ENCODE measurements around the gene NEXN.
"Not testable (repeated sequence)": the region's sequence is repeated elsewhere in the genome, so short reads cannot be mapped to it uniquely, and the experiment has no call there.

The NEXN gene

DNA sequence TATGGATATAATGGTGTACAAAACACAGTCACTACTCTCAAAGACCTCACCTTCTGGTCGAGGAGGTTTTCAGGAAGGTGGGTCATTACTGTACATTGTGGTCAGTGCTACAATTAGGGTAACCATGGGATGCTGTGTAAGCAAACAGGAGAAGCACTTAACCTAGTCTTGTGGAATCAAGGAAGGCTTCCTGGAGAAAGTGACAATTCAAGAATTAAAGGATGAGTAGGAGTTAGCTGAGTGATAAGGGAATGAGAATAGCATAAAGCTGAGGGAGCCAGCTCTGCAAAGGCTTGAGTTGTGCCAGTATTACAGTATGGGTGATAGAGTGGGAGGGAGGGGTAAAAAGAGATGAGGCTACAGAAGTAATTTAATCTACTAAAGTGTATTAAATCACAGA, 17.2 kb downstream of the NEXN start:
- DNase-seq (ENCODE audit: low spot score), result no peak

DNA sequence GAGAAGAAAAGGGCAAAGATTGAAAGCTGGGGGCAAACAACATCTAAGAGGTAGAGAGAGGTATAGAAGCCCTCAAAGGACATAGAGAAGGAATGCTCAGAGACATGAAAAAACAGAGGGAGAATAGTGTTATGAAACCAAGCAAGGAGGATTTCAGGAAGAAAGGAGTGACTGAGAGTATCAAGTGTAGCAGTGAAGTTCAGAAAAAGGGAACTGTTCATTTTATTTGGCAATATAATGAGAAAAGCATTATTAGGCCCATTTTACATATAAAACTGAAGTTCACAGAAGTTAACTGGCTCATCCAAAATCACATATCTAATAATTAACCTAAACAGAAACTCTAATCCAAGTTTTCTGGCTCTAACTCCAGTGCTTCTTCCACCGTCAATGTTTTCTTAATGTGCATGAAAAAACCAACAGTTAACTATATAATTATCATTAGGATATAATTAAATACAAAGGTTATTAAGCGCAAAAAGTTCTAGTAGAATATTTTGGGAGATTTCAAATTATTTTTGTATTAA, 17.7 kb downstream of the NEXN start:
- no peak for DNase-seq (ENCODE audit: low spot score)

DNA sequence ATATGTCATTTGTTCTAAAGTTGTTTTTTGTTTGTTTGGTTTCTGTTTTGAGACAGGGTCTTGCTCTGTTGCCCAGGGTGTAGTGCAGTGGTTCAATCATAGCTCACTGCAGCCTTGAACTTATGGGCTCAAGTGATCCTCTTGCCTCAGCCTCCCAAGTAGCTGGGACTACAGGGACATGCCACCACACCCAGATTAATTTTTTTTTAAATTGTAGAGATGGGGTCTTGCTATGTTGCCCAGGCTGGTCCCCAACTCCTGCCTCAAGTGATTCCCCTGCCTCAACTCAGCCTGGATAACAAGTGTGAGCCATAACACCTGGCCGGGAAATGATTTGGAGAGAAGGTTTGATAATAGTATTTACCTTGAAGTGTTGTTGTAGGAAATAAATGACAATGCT, 18.2 kb downstream of the NEXN start:
- DNase-seq (ENCODE audit: low spot score), result no peak

DNA sequence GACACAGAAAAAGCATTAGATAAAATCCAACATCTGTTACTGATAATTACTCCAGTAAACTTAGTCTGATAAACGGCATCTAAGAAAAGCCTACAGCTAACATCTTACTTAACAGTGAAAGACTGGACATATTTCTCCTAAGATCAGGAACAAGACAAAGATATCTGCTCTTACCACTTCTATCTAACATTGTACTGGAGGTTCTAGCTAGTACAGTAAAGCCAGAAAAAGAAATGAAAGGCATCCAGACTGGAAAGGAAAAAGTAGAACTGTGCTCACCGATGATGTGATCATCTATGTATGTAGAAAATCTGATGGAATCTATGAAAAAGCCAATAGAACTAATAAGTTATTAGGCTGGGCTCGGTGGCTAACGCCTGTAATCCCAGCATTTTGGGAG, 21.7 kb downstream of the NEXN start:
- no peak for DNase-seq (ENCODE audit: low spot score)

DNA sequence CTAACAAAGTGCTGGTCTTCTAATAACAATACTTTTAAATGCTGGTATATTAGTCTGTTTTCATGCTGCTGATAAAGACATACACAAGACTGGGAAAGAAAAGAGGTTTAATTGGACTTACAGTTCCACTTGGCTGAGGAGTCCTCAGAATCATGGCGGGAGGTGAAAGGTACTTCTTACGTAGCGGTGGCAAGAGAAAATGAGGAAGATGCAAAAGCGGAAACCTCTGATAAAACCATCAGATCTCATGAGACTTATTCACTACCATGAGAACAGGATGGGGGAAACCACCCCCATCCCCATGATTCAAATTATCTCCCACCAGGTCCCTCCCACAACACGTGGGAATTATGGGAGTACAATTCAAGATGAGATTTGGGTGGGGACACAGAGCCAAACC, 30.5 kb downstream of the NEXN start:
- not testable (repeated sequence) for DNase-seq (ENCODE audit: low spot score)

DNA sequence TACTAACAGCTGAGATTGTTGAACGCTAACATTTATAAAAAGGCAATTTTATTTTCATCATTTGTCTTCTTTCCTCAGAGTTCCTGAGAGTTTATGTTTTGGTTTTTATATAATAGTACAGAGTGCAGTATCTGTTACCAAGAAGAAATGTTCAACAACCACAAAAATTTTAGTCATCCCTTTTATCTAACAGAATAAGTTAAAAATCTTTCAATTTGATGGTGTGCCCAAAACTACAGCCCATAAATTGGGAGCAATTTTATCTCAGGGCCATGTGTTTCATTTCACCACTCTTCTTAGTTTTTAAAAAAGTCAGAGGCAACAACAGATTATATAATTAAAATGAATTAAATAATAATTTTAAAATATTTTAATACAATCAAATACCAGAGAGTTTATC, 37.1 kb downstream of the NEXN start:
- no peak for DNase-seq (ENCODE audit: low spot score)

DNA sequence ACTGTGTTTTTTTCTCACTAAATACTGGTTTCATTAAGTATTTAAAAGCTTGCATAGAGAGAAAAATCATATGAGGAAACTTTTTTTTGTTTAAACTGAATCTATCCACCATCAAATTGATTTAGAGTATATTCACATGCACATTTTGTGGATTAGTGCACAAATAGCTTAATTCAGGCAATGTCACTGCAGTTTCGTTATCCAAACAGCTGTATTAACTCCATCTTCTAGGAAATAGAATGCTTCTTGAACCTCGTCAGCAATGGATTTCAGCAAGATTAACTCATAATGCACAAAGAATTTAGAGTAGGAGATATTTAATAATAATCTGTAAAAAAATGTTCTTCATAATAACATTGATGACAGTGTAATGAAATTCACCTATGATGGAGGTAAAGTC, 37.5 kb downstream of the NEXN start:
- DNase-seq (ENCODE audit: low spot score), result no peak

DNA sequence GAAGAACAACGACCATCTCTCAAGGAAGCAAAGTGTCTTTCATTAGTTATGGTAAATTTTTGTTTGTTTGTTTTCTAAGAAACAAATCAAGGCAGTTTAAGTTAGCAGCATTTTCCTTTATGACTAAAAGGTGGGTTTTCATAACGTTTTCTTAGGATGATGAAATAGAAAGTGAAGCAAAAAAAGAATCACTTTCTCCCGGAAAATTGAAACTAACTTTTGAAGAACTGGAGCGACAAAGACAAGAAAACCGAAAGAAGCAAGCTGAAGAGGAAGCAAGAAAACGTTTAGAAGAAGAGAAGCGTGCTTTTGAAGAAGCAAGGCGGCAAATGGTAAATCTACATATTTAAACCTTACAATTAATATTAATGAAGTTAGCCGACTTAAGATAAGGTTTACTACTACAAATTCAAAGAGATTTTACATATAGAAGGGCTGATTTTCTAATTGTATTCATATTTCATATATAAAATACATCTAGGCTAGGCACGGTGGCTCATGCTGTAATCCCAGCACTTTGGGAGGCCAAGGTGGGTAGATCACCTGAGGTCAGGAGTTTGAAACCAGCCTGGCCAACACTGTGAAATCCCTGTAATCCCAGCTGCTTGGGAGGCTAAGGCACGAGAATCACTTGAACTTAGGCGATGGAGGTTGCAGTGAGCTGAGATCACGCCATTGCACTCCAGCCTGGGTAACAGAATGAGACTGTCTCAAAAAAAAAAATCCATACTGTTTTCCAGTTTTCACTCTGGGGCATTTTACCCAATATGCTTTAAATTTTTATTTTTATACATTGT, 38.3 kb downstream of the NEXN start:
- no peak for DNase-seq (ENCODE audit: low spot score)

DNA sequence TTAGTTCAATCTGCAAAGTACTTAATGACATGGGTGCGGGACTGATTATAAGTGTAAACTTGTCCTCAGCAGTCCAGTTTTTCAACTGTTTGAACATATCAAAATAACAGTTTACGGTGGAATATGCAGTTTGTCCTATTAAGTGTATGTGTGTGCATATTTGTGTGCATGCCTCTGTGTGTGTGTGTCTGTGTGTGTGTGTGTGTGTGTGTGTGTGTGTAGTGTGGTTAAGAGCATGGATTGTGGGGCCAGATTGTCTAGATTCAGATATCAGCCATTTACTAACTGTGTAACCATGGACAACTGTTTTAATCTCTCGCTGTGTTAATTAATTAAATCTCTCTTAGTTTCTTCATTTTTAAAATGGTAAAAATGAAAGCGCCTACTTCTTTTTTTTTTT, 39.0 kb downstream of the NEXN start:
- DNase-seq (ENCODE audit: low spot score), result no peak

DNA sequence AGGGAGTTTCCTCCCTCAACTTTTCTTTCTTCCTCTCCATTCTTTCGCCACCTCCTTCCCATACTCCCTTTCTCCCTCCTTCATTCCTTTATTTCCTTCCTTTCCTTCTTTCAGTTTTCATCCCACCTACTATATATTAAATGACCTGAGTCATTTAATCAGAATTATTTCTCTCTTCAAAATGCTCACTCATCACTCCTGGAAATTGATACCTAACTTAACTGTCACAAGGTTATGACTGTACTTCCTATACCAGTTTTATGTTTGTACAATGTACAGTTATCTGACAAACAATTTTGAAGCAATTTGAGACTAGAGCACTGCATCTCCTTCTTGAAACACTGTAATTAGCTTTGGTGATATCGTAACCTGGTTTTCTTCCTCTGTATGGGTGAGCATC, 41.4 kb downstream of the NEXN start:
- no peak for DNase-seq (ENCODE audit: low spot score)

DNA sequence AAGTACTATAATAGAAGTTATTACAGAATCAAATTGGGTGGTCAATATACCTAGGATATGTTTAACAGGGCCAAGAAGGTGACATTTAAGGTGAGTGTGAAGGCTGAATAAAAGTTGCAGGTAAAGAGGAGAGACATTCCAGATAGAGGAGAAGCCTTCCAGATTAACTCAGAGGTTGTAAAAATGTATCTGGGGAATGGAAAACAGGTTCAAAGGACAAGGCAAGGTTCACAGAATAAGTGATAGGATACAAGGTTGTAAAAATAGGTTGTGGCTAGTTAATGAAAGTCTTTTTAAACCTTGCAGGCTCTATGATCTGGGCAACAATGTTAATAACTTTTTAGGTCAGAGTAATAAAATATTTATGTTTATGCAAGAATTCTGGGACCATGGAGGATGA, 50.2 kb downstream of the NEXN start:
- DNase-seq (ENCODE audit: low spot score), result no peak

DNA sequence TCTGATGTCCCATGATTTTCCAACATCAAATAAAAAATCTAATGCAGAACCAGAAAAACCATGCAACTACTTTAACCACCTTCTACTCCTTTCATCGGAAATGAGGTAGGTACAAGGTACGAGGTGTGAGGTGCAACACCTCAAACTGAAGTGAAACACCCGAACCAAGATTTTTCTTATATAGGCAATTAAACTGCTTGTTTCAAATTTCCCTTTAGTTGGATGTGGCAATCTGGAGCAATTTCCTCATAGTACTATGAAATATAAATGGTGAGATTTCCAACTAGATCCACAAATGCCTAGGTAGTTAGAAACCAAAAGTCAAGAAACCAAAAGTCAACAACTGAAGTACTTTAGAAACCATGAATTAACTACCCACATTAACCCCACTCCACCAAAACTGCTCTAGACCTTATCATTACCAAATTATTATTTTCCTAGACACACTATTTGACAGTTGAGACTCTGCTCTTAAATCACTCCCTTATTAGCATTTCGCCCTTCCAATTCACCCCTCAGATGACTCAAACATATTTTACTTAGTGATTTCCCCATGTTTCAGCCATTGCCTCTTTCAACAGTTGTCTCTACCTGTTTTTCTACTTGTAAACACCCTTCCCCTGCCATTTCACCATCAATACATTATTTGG, 52.6 kb downstream of the NEXN start:
- DNase-seq (ENCODE audit: low spot score), result no peak

DNA sequence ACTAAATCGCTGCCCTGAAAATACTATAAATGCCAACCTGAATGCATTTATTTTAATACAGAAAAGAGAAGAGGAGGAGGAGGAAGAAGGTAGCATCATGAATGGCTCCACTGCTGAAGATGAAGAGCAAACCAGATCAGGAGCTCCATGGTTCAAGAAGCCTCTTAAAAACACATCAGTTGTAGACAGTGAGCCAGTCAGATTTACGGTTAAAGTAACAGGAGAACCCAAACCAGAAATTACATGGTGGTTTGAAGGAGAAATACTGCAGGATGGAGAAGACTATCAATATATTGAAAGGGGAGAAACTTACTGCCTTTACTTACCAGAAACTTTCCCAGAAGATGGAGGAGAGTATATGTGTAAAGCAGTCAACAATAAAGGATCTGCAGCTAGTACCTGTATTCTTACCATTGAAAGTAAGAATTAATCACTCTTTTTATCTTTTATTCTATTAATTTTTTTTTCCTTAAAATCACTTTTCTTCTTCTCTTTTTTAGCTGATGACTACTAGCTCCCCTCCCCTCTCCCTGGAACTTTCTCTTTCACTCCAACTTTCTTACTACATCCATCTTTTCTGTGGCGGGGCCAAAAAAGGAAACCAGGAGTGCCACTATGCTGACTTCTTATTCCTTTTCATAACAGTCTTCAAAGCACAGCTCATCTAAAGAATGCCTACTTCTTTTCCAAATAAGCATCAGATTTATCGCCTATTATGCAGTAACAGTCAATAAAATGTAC, 54.1 kb downstream of the NEXN start:
- DNase-seq (ENCODE audit: low spot score), result no peak

DNA sequence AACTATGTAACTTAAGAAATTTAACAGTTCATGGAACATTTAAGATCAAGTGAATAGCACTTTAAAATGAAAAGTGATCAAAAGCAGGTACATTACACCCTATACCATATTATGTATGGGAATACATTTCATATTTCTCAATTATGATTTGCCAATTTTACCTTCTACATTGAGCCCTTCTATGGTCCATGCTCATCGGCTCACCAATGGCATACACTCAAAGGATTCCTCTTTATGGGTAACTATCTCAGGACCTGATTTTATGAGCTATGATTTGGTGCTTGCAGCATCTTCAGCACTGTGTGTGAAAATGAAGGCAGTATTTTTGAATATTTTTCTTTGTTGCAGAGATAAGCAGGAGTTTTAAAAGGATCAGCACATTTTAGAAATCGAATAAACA, 56.9 kb downstream of the NEXN start:
- no peak for DNase-seq (ENCODE audit: low spot score)

DNA sequence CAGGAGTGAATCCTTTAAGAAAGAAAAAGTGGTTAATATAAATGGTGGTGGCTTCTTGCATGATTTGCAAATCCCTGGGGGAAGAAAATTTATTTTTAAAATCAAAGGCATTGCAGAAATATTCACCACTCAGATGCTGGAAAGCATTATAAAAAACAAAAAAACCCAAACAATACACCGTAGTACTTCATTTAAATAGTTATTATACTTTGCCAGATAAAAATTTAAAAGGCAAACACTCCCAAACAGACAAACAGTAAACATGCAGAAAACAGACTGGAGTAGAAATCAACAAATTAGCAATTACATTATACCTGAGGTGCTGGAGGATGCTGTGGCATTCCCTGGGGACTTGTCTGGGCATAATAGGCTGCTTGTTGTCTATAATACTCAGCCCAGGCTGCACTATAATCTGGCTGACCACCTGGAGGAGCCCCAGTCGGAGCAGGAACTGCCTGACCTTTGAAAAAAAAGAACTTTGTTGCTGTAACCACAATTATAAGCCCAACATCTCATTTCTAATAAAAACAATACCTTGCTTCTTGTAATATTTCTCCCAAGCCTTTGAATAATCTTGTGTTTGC, 60.5 kb downstream of the NEXN start:
- peak; percentile 23 for DNase-seq (ENCODE audit: low spot score)

DNA sequence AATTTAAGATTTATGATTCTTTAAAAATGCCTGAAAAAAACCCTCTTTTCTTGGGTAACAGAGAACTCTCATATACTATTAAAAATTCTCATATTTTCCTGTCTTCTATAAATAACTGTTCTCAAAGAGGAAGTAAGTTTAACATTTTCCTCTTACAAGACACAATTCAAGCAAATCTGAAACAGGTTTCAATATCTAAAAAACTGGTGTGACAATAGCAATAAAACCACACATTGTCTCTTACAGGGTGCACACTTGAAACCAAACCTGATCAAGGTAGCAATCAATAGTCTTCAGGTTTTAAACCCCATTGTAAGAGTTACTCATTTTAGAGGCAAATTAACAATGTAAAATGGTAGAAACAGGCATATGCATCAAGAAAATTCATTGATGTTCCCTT, 62.4 kb downstream of the NEXN start:
- no peak for DNase-seq (ENCODE audit: low spot score)

DNA sequence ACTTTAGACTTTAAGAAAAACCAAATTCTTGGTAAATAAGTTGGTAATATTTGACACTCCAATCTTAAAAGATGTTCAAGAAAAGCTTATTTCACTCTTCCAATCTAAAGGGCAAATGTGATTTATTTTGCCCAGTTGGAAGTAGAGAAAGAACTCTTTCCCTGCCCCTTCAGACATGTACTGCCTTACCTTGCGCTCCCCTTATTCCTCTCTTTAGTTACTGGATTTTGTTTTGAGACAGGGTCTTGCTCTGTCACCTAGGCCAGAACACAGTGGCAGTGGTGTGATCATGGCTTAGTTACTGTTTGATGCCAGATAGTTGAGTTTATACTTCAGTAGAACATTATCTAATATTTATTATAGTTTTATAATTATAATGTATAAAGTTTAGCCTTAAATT, 62.9 kb downstream of the NEXN start:
- no peak for DNase-seq (ENCODE audit: low spot score)

DNA sequence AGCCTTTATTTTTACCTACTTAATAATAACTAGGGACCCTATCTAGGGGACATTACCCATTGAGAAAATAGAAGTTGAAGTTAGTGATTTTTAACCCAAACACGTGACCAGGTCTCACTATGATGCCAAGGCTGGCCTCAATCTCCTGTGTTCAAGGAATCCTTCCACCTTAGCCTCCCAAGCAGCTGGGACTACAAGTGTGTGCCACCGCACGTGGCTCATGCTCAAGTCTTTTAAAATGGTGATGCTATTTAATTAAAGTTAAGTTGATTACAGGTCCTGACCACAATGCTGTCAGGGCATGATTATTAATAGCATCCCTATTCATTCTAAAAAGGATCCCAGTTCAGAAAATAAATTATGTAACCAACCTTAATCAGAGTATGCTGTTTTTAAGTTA, 65.5 kb downstream of the NEXN start:
- DNase-seq (ENCODE audit: low spot score), result no peak

DNA sequence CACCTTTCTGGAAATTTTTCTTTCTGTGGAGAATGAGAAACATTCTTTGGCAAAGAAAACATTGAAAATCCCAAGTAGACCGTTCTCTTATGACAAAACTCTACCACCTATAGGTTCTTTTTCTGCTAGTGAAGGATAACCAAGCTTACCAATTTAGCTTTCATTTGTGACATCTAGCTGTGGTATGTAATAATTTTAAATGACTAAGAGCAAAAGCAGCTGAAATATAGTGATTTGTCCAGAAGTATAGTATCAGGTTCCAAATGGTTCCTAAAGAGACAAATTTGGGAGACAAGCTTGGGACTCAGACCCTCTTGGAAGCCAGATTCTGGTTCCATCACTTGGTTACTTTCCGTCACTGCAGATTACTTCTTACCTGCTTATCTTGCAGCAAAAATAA, 66.1 kb downstream of the NEXN start:
- no peak for DNase-seq (ENCODE audit: low spot score)

DNA sequence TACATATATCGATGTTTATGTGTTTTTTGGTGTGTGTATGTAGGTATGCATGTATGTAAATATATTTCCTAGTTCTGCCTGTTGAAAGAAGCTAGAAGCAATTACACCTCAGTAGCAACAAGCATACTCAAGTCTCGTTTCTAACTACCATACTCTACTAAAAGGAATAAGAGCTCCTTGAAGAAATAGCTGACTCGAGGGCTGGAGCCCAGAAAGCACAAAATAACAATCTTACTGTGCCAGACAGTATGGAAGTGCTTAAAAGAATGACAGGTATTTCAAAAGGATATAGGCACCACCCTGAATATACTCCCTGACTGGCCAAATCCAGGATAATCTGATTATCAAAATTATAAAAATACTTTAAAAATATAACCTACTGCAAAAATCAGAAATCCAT, 67.3 kb downstream of the NEXN start:
- DNase-seq (ENCODE audit: low spot score), result no peak

DNA sequence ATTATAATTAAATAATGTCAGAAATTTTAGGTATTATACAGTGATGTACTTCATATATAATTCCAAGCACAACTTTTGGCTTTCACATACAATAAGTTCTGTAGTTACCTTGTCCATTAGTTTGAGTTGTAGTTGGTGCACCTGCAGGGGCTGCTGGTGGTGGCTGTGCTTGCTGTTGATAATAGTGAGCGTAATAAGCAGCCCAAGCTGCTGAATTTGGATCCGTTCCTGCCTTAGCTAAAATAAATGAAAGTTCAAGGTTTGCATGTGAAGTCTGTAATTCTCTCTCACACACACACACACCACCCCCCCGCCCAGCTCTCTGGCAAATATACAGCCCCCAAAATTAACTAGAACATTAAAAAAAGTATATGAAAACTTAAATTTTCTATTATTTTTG, 68.0 kb downstream of the NEXN start:
- no peak for DNase-seq (ENCODE audit: low spot score)

DNA sequence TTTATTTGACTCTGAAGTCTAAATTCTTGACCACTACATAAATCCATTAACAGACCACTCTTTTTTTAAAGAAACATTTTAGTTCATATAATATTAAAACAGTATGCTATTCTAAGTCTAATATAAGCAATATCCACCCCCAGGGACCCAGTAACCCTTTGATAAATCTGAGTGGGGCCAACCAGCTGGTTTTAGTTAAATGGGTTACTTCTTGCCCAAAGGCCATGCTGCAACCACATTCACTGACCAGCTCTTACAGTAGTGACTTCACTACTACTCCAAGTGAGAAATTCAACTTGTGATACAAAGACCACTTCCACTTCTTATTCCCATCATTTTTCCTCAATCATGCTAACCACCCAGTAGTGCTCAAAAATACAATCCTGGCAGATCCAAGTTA, 70.0 kb downstream of the NEXN start:
- DNase-seq (ENCODE audit: low spot score), result no peak
